ENCODE results near the gene XRCC6. TPM values are rescaled to one million over a fixed set of nuclear protein-coding genes. Genes with fewer than 3 reads are reported as not detected.

XRCC6 gene
- total and polyA plus RNA-seq, 9 of the 15 experiments (the other 6 are each of a cell fraction or from before 2014, with no cell fraction given) = 151 to 440 (median 318) TPM

- TF ChIP-seq, protein P1, sequence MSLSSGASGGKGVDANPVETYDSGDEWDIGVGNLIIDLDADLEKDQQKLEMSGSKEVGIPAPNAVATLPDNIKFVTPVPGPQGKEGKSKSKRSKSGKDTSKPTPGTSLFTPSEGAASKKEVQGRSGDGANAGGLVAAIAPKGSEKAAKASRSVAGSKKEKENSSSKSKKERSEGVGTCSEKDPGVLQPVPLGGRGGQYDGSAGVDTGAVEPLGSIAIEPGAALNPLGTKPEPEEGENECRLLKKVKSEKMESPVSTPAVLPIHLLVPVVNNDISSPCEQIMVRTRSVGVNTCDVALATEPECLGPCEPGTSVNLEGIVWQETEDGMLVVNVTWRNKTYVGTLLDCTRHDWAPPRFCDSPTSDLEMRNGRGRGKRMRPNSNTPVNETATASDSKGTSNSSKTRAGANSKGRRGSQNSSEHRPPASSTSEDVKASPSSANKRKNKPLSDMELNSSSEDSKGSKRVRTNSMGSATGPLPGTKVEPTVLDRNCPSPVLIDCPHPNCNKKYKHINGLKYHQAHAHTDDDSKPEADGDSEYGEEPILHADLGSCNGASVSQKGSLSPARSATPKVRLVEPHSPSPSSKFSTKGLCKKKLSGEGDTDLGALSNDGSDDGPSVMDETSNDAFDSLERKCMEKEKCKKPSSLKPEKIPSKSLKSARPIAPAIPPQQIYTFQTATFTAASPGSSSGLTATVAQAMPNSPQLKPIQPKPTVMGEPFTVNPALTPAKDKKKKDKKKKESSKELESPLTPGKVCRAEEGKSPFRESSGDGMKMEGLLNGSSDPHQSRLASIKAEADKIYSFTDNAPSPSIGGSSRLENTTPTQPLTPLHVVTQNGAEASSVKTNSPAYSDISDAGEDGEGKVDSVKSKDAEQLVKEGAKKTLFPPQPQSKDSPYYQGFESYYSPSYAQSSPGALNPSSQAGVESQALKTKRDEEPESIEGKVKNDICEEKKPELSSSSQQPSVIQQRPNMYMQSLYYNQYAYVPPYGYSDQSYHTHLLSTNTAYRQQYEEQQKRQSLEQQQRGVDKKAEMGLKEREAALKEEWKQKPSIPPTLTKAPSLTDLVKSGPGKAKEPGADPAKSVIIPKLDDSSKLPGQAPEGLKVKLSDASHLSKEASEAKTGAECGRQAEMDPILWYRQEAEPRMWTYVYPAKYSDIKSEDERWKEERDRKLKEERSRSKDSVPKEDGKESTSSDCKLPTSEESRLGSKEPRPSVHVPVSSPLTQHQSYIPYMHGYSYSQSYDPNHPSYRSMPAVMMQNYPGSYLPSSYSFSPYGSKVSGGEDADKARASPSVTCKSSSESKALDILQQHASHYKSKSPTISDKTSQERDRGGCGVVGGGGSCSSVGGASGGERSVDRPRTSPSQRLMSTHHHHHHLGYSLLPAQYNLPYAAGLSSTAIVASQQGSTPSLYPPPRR (CRISPR knock-in tag; IDR thresholded peaks at IDR 0.05; ENCODE audit: borderline replicate concordance) = no peak
- TF ChIP-seq ZSCAN29 (IDR thresholded peaks at IDR 0.05) (no peak), HEY1 (CRISPR knock-in tag; IDR thresholded peaks at IDR 0.05; ENCODE audit: borderline replicate concordance) (no peak)
- TF ChIP-seq, protein P2, sequence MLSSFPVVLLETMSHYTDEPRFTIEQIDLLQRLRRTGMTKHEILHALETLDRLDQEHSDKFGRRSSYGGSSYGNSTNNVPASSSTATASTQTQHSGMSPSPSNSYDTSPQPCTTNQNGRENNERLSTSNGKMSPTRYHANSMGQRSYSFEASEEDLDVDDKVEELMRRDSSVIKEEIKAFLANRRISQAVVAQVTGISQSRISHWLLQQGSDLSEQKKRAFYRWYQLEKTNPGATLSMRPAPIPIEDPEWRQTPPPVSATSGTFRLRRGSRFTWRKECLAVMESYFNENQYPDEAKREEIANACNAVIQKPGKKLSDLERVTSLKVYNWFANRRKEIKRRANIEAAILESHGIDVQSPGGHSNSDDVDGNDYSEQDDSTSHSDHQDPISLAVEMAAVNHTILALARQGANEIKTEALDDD (IDR thresholded peaks at IDR 0.05) = no peak
These were observed 7.6 kb upstream of the XRCC6 start (continued) for GRCh38 chr22:41613456-41613855.

Data from K562 (cell line).